Measurements from ENCODE around the gene BORCS5.

GRCh38 chr12:12503384-12504078, 146.7 kb downstream of the BORCS5 start:
- TF ChIP-seq CTCF (conservative IDR thresholded peaks at IDR 0.05 in 1 of 2, IDR thresholded peaks at IDR 0.05 in 1 of 2; ENCODE audit: low read depth in 1 of 2, low read length in 2 of 2) = no peak
- no peak for TF ChIP-seq EZH2 (IDR thresholded peaks at IDR 0.05; ENCODE audit: low read length, missing control alignments)

Measured in fibroblast of lung (primary cell).